NOMO-1 (cell line): ENCODE measurements around the gene BCLAF3.
A peak's percentile ranks its signal among the peaks of the same experiment; 100 is the strongest.

Experiments used
- DNase-seq, 2 experiments: peaks; one replicate each; lab custom pipeline; 2025; ENCODE audit not compliant: unreplicated experiment in 2 of 2; lab: John Stamatoyannopoulos, UW

The BCLAF3 gene

DNA sequence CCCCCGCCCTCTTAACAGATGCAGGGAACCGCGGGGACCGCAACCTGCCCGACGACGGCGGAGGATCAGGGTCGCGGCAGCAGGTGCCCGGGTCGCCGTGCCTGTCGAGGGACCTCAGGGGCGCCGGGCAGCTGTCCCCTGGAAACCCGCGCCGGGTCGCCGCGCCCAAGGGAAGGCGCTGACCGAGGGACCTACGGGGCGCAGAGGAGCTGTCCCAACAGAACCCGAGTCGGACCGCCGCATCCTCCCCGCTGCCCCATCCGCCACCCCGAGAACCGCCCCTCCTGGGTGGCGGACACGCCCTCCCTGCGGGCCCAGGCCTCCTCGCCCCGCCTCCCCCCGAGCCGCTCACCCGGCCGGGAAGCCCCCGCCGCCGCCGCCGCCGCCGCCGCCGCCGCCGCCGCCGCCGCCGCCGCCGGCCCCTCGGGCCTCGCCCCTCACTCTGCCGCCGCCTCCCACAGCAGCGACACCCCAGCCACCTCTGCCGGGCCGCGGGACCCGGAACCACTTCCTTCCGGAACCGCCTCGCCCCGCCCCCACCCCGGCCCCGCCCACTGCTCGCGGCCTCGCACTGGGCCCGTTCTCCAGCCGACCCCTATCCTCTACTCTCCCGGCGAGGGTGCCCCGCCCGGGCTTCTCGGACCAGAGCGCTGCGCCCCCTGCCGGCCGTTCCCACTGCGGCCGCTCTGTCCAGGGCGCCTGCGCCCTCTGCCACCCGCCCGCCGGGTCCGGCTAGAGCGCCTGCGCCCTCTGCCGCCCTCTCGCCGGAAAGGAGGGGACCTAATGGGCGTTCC is at the start of gene BCLAF3:
Gene BCLAF3, minus strand, starts transcription at position 506 of the 794 bp plus-strand sequence. CDS start 20,797 bp downstream, outside the sequence.
- peak; percentile 63 to 87 for DNase-seq

DNA sequence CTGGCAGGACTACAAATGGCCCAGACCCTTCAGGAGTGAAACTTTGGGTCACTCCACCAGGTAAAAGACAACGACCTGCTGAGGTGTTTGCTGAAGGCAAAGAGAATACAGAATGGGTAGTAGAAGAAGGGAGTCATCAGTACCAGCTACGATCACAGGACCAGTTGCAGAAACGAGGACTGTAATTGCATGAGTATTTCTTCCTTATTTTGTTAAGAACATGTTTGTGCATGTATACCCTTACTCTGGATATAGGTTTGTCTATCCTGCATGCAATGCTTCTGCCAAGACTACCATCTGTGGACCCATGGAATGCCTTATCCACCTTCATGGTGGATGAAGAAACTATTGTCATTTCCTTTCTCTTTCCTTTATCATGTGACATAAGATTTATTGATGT is 48.1 kb upstream of the BCLAF3 start:
- DNase-seq: no peak

- DNase-seq: peak; percentile 1 to 3
Observed at GRCh38 chrX:20037186-20037585, 46.3 kb upstream of the BCLAF3 start.

- no peak for DNase-seq
Observed at GRCh38 chrX:20032201-20032600, 41.3 kb upstream of the BCLAF3 start.

GRCh38 chrX:20029728-20030127 is 38.9 kb upstream of the BCLAF3 start:
- peak; percentile 29 to 67 for DNase-seq

GRCh38 chrX:20028588-20028987 is 37.7 kb upstream of the BCLAF3 start:
- no peak for DNase-seq

DNA sequence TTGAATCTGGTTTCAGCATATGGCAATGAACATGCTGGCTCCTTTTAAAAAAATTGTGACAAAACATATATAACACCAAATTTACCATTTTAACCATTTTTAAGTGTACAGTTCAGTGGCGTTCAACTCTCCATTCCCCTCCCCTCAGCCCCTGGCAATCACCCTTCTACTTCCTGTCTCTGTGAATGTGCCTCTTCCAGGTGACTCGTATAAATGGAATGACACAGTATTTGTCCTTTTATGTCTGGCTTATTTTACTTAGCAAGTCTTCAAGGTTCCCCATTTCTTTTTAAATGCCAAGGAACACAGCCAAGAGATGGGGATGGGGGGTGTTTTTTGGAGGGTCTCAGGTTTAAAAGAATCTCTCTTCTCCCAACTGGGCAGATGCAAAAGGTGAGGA is 35.4 kb upstream of the BCLAF3 start:
- no peak for DNase-seq

DNA sequence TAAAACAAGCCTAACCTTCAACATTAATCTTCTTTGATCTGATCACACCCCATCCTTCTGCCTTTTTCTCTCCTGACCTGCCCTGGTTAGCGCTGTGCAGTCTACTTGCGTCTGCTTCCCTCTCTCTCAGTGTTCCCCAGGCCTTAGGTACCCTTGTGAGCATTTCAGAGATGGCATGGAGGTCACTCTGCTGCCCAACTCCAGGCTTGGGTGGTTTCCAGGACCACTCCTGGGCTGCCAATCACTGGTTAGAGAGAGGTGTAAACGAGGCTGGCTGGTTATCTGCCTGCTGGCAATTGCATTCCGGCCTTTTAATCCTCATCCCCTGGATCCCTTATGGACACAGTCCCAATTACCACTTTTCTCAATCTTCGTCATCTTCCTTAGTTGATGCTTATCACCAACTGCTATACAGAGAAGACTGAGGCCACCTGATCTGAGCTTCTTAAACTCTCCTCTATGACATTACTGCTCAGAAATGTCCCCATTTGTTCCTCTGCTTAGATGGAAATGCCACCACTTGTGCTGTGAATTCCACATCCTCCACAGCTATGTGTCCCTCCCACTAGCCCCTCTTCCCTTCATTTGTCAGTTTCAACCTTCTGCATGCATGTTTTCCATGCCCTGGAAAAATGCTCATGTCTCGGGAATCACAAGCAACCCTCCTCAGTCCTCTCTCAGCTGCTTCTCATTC is 29.0 kb upstream of the BCLAF3 start:
- DNase-seq: no peak

DNA sequence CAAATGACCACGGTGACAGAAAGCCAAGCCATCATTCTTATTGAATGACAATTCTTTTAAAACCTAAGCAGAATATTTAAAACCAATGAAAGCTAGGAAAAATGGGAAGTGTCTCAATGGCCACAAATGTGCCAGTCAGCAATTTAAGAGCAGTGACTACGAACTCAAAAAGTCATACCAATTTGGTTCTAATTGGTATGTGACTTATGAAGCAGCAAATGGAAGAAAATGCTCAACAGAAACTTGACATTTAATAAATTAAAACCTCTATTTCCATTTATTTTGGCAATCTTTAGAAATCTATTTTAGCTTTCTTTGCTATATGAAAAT is 25.7 kb upstream of the BCLAF3 start:
- no peak for DNase-seq

- DNase-seq: no peak
Observed at GRCh38 chrX:20015945-20016615, 25.2 kb upstream of the BCLAF3 start.

GRCh38 chrX:20015422-20015821 is 24.6 kb upstream of the BCLAF3 start:
- no peak for DNase-seq

DNA sequence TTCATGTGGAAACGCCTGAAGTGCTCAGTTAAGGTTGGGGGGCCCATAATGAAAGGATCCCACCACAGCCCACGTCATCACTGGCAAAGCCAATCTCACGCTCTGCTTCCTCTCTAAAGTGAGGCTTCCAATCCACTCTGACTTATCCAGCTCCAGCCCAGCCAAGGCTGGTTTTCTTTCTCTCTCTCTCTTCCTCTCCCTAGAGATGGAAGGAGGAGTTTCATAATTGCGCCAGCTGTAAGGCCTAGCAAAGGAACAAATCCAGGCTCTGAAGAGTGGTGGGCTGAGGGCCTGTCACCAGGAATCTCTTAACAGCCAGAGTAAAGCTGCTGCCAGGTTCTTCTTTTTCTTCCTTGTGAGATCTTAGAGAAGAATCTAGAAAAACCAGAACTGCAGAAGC is 20.7 kb upstream of the BCLAF3 start:
- DNase-seq: no peak

GRCh38 chrX:20007962-20008622 is 17.2 kb upstream of the BCLAF3 start:
- DNase-seq: no peak

- DNase-seq: no peak
Observed at GRCh38 chrX:20005883-20006282, 15.0 kb upstream of the BCLAF3 start.

- no peak for DNase-seq
Observed at GRCh38 chrX:20001588-20001987, 10.7 kb upstream of the BCLAF3 start.

GRCh38 chrX:19991350-19991718 is 473 bp upstream of the BCLAF3 start:
- DNase-seq: no peak

- DNase-seq: no peak
Observed at GRCh38 chrX:19990151-19990555, 708 bp downstream of the BCLAF3 start.

DNA sequence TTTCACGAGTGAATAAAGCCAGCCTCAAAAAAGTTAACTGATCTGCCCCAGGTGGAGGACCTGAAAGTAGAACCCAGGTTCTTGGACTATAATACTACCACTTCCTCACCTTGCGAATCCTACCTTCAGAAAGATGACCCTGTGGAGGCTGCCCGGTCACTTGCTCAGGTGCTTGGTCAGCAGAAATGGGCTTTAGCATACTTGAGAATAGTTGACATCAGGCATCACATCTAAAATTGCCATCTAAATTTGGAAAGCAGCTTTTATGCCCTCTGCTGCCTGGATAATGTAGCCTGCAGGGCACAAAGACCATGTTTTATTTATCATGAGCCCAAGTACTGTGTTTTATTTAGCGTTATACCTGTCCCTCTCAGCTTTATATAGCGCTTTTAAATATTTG is 3.0 kb downstream of the BCLAF3 start:
- DNase-seq: no peak

DNA sequence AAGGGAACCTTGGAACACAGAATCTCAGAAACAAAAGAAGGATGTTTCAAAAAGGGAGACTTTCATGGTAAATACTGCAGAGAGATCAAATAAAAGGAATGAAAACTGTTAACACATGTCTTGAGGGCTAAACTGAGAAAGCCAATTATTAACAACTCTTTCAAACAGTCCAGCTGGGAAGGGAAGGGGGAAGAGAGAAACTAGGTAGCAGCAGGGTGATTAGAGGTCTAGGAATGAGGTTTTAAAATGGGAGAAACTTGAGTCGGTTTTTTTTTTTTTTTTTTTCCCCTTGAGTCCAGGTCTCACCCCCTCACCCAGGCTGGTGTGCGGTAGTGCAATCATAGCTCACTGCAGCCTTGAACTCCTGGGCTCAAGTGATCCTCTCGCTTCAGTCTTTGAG is 4.3 kb downstream of the BCLAF3 start:
- no peak for DNase-seq

GRCh38 chrX:19981947-19982346 is 8.9 kb downstream of the BCLAF3 start:
- DNase-seq: no peak

- no peak for DNase-seq
Observed at GRCh38 chrX:19975845-19976244, 15.0 kb downstream of the BCLAF3 start.
